Heart left ventricle (tissue), 16 donors: ENCODE data around the gene IQSEC1. TPM values are rescaled to one million over a fixed set of nuclear protein-coding genes. Genes with fewer than 3 reads are reported as not detected.

Experiments
- ATAC-seq, 4 donors: fragments of 200-7000 bp; cut with Tn5 transposase; one replicate each; pipeline ENCODE4 v1.9.1; 2020 to 2022; ENCODE audit warnings: moderate library complexity in 4 of 4, mild to moderate bottlenecking in 3 of 4, moderate number of reproducible peaks in 1 of 4
- DNase-seq, 5 donors: peaks; one replicate each; pipeline ENCODE4 v3.0.0-alpha.2; 2020
- H3K27ac ChIP-seq, 12 donors: fragments of 200-600 bp; sonication (generic) in 4 of 12; one replicate each; pipeline versions ENCODE4 v1.5.0 to v1.8.0; 2016 to 2022; ENCODE audit warnings: mild to moderate bottlenecking in 2 of 12
- H3K27me3 ChIP-seq, 9 donors: fragments of 200-600 bp; sonication (generic) in 2 of 9; one replicate each; pipeline versions ENCODE4 v1.5.1 to v1.8.0; 2016 to 2022; ENCODE audit warnings: mild to moderate bottlenecking in 3 of 9
- H3K36me3 ChIP-seq, 9 donors: fragments of 200-600 bp; sonication (generic) in 2 of 9; one replicate each; pipeline versions ENCODE4 v1.5.0 to v1.8.0; 2018 to 2022; ENCODE audit warnings: mild to moderate bottlenecking in 2 of 9
- H3K4me1 ChIP-seq, 12 donors: fragments of 200-600 bp; sonication (generic) in 4 of 12; one replicate each; pipeline versions ENCODE4 v1.5.0 to v1.8.0; 2016 to 2022; ENCODE audit warnings: mild to moderate bottlenecking in 3 of 12
- H3K4me3 ChIP-seq, 12 donors: fragments of 200-600 bp; sonication (generic) in 4 of 12; one replicate each; pipeline versions ENCODE4 v1.5.0 to v1.8.0; 2017 to 2022; ENCODE audit warnings: mild to moderate bottlenecking in 9 of 12, moderate library complexity in 4 of 12
- H3K9me3 ChIP-seq, 12 donors: fragments of 200-600 bp; sonication (generic) in 4 of 12; one replicate each; pipeline versions ENCODE4 v1.5.0 to v1.8.0; 2016 to 2022; ENCODE audit warnings: mild to moderate bottlenecking in 1 of 12
- POLR2A ChIP-seq, 2 donors: fragments of 450-650 bp; IDR thresholded peaks; one replicate each; pipeline ENCODE4 v1.6.1; 2017; ENCODE audit warnings: antibody characterized with exemption in 2 of 2, mild to moderate bottlenecking in 2 of 2, moderate library complexity in 2 of 2
- WGBS, 4 donors: extraction: QIAGEN DNeasy Blood & Tissue Kit in 2 of 4; methylation state at CpG; one replicate each; pipeline versions ENCODE4 v1.1.5 to v1.1.7; 2013 to 2018; 5-methylcytosine and 5-hydroxymethylcytosine counted together
- intact Hi-C, 10 donors: fragments of 100-400 bp; cut with DNase I; formaldehyde crosslinking; loops; one replicate each; pipeline versions ENCODE4 v1.11.1 to v1.14.2; 2022
- polyA plus RNA-seq, 2 donors: library from polyadenylated mRNA; stranded (reverse); fragments of 200-250 nt; gene quantifications; one replicate each; pipeline ENCODE4 v1.2.3, GENCODE V29; 2013
- total RNA-seq, 9 donors: library from RNA; depleted of rRNA in 2 of 9; stranded (reverse); fragments of >200 nt in 2 of 9; fragmentation: NEBNext Ultra II Directional in 3 of 9; extraction: Animal tissue kit (Norgen Biotek cat#: 25700) in 3 of 9; gene quantifications; one replicate each; pipeline versions ENCODE4 v1.1.0 to v1.2.4, GENCODE V29; 2016 to 2023
- TF ChIP-seq, protein P1 (sequence below), 12 donors: fragments of 200-600 bp; sonication (generic) in 4 of 12; IDR thresholded peaks; one replicate each; pipeline versions ENCODE4 v1.5.0 to v1.8.0; 2018 to 2022; ENCODE audit warnings: antibody characterized with exemption in 12 of 12, mild to moderate bottlenecking in 5 of 12
- donor health status: ischemic (EF 13 %, LVEDD 7.1; RV severe dilation, severe dysfunction).
- donor health status: healthy with polysubstance abuse.
- donor health status: DM: no; HTN: yes; CAD: no.
- donor health status: DM: no; HTN: no; CAD: no.
- donor health status: ischemic (EF 25% LVEDD 6.9; RV normal size, moderate dysfunction).
- donor health status: ischemic (EF 25% LVEDD 5.7; RV mildly dilated, moderate dysfunction).
- donor health status: healthy.
- donor health status: DM: yes; HTN: yes; CAD: no.
- donor health status: ischemic (EF 35%, LVEDD 5.7; RV mildly dilated, moderate dysfunction).
- donor health status: nonischemic (EF 11% LVEDD 7.7; RV severe dilation, severe dysfunction).
- donor health status: DM: yes; HTN: yes; CAD: no.
- donor health status: PGD.
- donor health status: ischemic (EF 29% LVEDD 5.4; RV normal size, mild dysfunction).
- donor health status: nonischemic (EF 23%, LVEDD 6.1; RV moderate dilation, normal function).

IQSEC1 gene
- total and polyA plus RNA-seq, 11 donors: 28.8 to 79.1 (median 62.2) TPM

DNA sequence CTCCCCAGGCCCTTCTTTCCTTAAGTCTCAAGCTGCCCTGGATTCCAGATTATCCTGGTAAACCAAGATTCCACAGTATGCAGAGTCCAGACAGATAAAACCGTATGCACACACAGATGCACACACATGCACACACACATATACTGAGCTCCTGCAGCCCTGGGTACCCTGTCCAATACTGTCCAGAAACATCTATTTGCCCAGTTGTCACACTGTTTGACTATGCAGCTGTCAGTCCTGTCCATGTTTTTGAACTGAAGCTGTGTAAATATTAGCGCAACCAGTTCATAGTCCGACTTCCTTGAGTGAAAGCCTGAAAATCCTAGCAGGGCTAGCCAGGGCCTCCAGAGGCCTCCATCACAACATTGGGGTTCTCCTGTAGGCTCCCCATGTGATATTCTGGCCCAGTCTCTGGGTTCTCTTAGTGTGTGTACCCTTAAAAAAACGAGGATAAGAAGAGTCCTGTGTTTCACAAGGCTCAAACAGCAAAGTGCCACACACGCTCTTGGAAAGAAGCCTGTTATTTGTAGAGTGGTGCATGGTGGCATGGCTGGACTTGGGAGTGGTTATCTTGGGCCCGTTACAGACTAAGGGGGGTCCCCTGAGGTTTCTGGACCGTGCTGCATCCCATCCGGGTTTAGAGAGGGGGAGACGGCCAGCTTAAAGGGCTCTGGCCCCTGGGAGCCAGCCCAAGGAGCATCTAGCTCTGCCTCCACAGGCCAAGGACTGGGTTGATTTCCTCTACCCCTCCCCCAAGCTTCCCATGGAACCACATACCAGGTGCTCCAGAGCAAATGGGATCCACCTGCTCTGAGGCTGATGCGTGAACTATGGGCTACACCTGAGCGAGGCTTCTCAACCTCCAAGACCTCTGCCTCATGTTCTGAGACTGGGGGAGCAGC, 108.3 kb downstream of the IQSEC1 start:
- WGBS, 4 donors: 47 to 53% (median 49%) methylated on average over 11 of the region's 11 CpGs
- DNase-seq: peak in 1 of 5 donors; percentile 38
- H3K36me3 ChIP-seq: no peaks in the 10 kb centered on the region
- ATAC-seq: no peak
- TF ChIP-seq, protein P1, sequence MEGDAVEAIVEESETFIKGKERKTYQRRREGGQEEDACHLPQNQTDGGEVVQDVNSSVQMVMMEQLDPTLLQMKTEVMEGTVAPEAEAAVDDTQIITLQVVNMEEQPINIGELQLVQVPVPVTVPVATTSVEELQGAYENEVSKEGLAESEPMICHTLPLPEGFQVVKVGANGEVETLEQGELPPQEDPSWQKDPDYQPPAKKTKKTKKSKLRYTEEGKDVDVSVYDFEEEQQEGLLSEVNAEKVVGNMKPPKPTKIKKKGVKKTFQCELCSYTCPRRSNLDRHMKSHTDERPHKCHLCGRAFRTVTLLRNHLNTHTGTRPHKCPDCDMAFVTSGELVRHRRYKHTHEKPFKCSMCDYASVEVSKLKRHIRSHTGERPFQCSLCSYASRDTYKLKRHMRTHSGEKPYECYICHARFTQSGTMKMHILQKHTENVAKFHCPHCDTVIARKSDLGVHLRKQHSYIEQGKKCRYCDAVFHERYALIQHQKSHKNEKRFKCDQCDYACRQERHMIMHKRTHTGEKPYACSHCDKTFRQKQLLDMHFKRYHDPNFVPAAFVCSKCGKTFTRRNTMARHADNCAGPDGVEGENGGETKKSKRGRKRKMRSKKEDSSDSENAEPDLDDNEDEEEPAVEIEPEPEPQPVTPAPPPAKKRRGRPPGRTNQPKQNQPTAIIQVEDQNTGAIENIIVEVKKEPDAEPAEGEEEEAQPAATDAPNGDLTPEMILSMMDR (IDR thresholded peaks at IDR 0.05): no peak
- TF ChIP-seq POLR2A (IDR thresholded peaks at IDR 0.05): no peak
- no peaks in the 10 kb centered on the region for H3K9me3 ChIP-seq
- peaks cover 28 to 96% (median 89%) of the 10 kb centered on the region in 12 donors for H3K4me1 ChIP-seq
- peak overlapping the region in 2 of 12 donors; percentile 95 to 96 for H3K4me3 ChIP-seq
- H3K27ac ChIP-seq: peak overlapping the region in 11 of 12 donors; percentile 13 to 94 (median 54)
- intact Hi-C loops: loop anchor here in 8 of 10 donors (2.0 to 5.0 kb wide), 2 partner anchors 26 to 33 kb away; no protein-coding TSS in a partner anchor
- no peaks in the 10 kb centered on the region for H3K27me3 ChIP-seq

DNA sequence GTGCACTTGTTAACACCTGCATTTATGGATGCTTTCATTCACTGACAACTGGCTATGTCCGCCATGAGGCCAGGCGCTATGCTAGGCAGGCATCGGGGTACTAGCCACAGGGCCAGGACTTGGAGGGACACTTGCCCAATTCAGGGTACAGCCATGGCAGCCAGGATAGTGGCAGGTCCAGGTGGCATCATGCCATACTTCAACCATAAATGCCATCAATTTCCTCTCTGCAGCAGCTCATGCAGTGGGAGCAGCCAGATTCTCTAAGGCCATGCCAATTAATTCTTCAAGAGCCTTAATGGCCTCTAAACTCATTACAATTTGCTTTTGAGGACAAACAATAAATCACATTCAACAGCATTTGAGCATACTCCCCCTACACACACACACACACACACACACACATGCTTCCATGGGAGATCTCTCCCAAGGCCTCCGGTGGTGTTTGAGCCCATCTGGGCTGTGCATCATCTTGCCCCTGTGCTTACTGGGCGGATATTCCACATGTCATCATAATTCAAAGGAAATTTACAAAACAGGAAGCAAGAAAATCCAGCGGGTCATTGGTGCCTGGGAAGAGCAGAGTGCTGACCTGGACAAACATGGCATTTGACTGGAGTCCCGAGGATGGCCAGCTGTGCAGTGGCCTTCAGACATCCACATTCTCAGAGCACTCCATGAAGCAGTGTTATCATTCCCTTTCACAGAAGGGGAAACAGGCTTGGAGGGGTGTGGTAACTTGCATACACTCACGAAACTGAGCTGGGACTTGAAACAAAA, 109.1 kb downstream of the IQSEC1 start:
- H3K27me3 ChIP-seq: no peaks in the 10 kb centered on the region
- 45 to 58% (median 50%) methylated on average over 7 to 8 of the region's 8 CpGs for WGBS, 4 donors
- no peaks in the 10 kb centered on the region for H3K36me3 ChIP-seq
- peaks cover 34 to 96% (median 89%) of the 10 kb centered on the region in 12 donors for H3K4me1 ChIP-seq
- H3K9me3 ChIP-seq: no peaks in the 10 kb centered on the region
- H3K27ac ChIP-seq: peak overlapping the region in 11 of 12 donors; percentile 16 to 94 (median 54)
- intact Hi-C loops: loop anchor here in 1 of 10 donors (2.0 kb wide), 1 partner anchor 25 kb away; no protein-coding TSS in a partner anchor
- peak in 2 of 5 donors; percentile 46 to 58 for DNase-seq
- TF ChIP-seq POLR2A (IDR thresholded peaks at IDR 0.05): peak in 1 of 2 donors; percentile 33
- TF ChIP-seq, protein P1 (IDR thresholded peaks at IDR 0.05): no peak
- ATAC-seq: peak in 1 of 4 donors; percentile 32
- peak overlapping the region in 1 of 12 donors; percentile 10 for H3K4me3 ChIP-seq

DNA sequence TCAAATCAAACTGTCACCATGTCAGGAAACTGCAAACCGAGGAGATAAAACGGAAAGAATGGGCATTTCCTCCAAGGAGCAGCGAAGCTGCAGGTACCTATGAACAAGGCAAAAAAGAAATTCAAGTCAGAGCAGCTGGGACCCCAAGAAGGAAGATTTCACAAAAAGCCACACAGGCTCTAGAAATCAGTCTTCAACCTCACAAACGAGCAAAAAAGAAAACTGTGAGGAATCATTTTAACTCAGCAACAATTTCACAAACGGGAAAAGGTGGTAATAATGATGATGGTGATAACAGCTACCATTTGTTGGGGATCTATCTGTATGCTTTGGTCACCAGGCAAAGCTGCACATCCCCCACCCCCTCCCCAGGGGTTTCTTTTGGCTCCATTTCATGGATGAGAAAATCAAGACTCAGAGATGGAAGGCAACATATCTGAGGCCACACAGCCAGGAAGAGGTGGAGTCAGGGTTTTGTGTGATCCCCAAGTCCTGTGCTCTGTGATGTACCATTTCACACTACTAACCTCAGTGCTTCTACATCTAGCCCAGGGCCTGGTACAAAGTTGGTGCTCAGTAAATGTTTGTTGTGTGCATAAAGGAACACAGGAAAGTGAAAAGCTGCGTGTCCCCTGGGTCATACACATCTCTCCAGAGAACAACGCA, 109.9 kb downstream of the IQSEC1 start:
- intact Hi-C loops: no loop called here
- Histone ChIP-seq H3K27me3 (no peaks in the 10 kb centered on the region), H3K27ac (peak overlapping the region in 11 of 12 donors; percentile 27 to 94 (median 51)), H3K36me3 (no peaks in the 10 kb centered on the region), H3K4me3 (no peak overlapping the region), H3K4me1 (peaks cover 41 to 96% (median 89%) of the 10 kb centered on the region in 12 donors), H3K9me3 (no peaks in the 10 kb centered on the region)
- 38 to 52% (median 49%) methylated on average over 7 of the region's 7 CpGs for WGBS, 4 donors
- TF ChIP-seq, protein P1 (IDR thresholded peaks at IDR 0.05): no peak
- TF ChIP-seq POLR2A (IDR thresholded peaks at IDR 0.05): no peak
- ATAC-seq: no peak
- DNase-seq: peak in 1 of 5 donors; percentile 0
